Endothelial cell of hepatic sinusoid (primary cell): ENCODE data around the gene PCDH15.

Source experiments
- in situ Hi-C: cut with HindIII; loops from 2 replicates; pipeline ENCODE4 v1.10.0; 2017; ENCODE audit warnings: low sequenced_read_pairs

The PCDH15 gene

DNA sequence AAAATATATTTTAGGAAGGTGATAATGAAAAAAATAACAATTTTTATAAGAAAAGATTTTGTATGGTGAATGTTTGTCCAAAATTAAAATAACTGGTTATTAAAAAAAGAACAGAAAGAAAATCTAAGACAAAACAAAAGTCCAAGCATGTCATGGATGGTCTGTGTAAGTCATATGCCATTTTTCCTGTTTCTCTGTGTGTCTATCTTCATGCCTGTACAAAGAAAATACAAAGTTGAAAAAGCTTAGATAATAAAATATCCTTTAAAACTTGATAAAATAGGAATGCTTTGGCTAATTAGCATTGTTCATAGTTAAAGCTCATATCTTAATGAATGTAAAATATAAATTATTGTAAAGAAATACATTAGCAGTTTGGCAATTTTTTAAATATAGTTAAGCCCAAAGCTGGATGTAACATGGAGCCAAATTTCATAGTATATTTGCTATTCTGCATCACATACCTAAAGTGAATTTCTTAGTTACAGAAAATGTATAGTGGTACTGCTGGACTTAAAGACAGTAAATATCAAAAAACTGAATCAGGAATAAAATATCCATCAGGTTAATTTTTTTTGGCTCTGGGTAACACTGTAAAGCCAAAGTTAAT is 661.1 kb downstream of the PCDH15 start:
- in situ Hi-C loops, result no loop called here

DNA sequence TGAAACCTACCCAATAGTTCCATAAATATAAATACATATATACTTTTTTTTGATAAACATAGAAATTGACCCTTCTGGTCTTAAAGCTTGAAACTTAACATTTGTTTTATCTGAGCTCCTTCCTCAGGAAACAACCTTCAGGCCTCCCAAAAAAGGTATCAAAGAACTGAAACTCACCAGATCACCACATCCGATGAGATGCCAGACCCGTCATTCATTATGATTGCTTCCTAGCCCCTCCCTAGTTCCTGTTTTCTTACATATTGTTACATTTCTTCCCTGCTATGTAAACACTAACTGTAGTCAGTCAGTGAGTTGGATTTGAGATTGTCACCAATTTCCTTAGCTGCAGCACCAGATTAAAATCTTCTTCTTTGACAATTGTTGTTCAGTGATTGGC is 663.6 kb downstream of the PCDH15 start:
- in situ Hi-C loops, result no loop called here

DNA sequence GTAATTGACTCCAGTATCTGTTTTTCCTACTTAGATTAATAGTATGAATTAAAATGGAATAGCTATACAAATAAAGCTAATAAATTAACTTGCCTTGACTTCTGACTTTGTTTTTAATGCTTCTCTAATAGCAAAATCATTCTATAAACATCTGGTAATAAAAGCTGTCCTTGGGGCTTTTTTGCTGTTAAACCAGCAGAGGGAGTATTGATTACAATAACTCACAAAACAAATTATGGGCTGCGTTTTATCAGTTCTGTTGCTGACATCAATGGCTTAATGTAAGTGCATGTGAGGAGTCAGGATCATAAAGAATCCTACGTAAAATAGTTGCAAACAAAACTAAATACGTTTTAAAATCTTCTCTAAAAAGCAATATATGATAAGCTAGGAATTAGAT is 667.8 kb downstream of the PCDH15 start:
- in situ Hi-C loops, result no loop called here

DNA sequence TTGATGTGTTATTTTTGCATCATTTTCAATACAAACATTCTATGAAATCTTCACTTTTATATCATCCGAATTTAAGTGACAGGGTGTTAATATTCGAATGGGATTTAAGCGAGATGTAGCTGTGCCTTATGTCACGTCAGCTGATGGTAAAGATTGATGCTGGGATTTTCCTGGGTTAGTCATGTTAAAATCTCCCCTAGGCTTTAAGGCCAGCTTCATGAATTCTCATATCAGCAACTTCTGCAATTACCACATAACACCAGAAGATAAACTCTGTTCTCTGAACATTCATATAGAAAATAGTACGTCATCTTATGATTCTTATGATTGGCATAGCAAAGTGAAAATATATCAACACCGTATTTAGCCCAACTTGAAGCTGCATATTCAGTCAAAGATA is 669.2 kb downstream of the PCDH15 start:
- in situ Hi-C loops, result no loop called here

DNA sequence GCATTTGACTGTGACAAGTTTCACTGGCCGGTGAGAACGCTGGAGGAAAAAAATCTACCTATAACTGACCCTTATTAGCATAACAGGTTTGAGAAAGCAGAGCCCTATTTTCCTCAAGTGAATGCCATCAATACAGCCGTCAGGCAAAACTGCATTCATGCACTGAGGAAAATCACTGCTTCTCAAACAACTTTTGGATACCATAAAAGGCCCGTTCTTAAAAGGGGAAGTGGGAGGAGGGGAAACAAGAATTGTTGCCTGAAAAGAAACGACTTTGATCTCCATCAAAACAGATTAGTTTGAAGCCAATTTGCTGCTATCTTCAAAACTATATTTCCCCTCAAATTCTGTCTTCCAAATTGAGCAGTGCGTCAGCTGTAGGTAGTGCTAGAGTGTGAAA is 670.6 kb downstream of the PCDH15 start:
- in situ Hi-C loops, result no loop called here

DNA sequence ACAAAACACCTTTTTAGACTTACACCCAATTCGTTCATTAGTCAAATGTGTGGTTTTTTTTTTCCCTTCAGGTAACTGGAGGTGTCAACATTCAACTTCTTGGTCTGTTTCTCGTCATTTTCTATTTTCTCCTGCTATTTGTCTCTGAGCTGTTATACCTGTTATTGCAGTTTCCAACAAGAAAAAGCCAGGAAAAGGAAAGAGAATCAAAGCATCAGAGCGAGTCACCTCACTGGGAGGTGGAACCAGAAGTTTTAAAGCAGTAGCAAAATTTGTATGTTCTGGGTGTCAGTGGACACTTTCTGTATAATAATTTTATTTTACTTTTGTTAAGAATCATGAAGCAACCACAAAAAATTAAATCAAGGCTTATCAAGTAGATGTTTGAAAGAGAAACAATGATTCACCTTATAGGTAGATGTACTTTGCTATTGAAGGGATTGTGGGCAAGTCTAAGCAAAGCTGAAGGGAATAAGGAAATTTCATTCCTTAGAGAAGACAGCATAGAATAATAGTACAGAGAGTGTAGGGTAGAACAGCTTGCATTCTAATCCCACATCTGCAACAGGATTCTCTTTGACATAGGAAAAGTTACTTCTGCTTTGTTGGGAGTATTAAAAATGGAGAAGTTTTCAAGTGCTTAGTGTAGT is 675.8 kb downstream of the PCDH15 start:
- in situ Hi-C loops, result no loop called here

DNA sequence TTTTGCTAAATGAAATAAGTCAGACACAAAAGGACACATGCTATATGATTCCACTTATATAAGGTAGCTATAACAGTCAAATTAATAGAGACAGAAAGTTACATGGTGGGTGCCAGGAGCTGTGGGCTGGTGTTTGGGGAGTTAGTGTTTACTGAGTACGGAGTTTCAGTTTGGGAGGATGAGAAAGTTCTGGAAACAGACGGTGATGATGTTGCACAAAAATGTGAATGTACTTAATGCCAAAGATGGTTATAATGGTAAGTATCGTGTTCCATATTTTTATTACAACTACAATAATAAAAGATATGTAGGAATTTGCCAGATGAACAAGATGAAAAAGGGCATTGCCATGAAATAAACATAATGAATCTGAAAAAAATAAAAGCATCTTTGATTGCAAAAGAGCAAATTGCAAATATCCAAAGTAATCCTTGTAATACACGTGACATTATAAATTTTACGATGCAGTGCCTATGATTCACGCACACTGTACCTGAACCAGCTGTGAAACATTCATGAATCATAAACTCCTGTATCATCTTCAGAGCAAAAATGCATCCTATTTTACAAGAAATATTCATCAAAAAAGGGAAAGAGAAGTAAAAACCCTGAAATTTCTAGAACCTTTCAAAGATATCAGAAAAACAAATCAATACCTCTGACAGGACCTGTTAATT is 676.7 kb downstream of the PCDH15 start:
- in situ Hi-C loops, result no loop called here

DNA sequence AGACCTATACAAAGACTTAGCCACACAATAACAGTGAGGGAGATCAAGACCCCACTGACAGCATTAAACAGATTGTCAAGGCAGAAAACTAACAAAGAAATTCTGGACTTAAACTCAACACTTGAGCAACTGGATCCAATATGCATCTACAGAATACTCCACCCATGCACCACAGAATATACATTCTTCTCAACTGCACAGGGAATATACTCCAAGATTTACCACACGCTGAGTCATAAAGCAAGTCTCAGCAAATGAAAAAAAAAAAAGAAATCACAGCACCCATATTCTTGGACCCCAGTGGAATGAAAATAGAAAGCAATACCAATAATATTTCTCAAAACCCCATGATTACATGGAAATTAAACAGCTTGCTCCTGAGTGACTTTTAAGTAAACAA is 680.2 kb downstream of the PCDH15 start:
- in situ Hi-C loops, result no loop called here

DNA sequence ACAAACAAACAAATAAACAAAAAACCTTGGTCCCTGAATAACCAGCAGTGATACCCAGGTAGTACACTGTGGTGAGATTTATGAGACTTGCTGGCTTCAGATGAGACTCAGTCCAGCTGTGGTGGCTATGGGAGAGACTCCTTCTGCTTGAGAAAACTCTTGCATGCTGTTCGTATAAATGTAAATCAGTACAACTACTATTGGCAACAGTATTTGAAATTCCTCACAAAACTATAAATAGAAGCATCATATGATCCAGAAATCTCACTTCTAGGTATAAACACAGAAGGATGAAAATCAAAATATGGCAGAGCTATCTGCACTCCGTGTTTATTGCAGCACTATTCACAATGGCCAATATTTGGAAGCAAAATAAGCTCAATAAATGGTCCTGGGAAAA is 692.1 kb downstream of the PCDH15 start:
- in situ Hi-C loops, result no loop called here

DNA sequence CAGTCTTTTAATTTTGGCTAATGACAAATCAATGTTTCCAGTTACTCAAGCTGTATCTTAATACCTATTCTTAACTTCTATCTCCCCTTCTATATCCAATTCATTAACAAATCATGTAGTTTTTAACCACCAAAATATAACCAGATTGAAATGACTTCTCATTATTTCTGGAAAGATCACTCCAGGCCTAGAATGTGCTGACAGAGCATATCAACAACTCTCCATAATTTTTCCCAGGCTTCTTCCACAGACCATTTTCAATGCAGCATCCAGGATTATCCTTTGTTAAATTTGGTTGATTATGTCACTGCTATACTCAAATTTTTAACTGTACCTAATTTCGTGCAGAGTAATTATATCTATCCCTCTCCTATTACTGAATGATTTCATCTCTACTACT is 704.1 kb downstream of the PCDH15 start:
- in situ Hi-C loops, result no loop called here

DNA sequence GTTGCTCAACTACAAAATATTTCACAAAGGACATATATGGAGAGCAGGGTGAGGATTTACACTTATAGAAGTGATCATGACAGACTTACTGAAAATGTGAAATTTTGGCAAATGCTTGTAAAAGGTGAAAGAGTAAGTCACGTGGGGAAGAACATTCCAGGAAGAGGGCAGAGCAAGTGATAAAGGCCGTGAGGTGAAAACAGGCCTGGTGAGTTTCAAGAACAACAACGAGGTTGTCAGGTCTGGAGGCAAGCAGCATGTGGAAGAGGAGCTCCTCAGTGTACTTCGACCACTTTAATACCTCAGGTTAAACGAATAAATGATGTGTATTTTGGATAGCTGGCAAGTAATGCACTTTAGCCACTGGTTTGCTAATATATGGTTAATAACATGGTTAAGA is 706.7 kb downstream of the PCDH15 start:
- in situ Hi-C loops, result no loop called here

DNA sequence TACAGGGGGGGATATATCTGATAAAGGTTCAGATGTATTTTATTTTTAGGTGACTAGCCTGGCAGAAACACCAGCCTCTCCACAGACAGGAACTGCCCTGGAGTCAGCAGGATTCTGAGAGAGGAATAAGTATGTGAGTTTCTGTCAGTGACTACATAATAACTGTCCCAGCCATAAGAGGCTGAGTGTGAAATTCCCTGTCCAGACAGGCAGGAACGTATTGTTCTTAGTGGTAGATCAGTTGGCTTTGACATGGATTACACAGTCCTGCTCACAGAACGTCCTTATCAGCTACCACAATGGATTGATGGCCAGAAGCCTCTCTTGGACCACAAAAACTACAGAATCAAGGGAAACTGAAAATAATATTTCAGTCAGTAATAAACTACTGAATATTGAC is 709.8 kb downstream of the PCDH15 start:
- in situ Hi-C loops, result no loop called here

DNA sequence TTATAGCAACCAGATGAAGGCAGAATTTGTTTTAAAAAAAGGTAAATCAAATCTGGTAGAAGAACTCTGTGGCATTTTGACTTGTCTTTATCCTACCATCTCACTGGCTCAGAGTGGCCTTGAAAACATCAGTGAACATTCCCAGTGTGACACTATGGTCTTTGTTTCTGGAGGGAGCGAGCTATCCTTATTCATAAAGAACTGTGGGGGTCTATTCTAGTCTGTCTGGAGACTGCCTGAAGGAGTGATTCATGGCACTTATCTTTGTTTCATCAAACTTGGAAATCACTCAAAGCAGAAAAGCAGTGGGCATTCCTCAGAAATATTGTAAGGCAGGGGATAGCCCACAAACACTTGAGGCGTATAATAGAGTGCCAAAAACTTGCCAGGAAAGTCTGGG is 719.1 kb downstream of the PCDH15 start:
- in situ Hi-C loops, result no loop called here

DNA sequence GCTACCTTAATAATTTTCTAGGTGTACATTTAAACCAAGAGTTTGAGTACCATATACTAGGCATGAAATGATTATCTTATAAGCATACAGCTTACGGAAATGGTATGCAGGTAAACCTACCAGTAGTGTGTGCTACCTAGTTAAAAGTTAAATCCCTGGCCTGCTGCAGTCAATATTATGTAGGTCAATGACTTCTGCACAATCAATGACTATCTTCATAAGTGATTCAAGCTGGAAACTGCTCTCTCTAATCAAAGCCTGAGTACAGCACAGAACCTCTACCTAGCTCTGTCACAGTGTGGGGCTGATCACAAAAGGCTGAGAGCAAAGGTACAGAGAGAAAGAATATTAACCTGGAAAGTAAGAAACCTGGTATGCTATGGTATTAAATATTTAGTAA is 733.7 kb downstream of the PCDH15 start:
- in situ Hi-C loops, result no loop called here

DNA sequence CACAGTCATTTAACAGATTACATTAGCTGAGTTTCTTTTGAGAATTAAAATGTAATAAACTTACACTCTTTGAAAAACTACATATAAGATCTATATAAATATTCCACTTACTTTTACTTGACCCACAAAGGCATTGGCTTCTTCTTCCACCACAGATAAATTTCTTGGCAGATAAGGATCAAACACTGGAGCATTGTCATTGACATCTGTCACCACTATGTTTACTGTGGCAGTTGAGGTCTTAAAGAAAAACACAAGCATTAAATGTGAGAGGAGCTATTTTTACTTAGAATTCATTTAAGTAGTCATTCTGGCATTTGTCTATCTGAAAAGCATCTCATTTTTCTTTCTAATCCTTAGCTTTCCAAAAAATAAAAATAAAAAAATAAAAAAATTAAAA is 734.4 kb downstream of the PCDH15 start:
- in situ Hi-C loops, result no loop called here

DNA sequence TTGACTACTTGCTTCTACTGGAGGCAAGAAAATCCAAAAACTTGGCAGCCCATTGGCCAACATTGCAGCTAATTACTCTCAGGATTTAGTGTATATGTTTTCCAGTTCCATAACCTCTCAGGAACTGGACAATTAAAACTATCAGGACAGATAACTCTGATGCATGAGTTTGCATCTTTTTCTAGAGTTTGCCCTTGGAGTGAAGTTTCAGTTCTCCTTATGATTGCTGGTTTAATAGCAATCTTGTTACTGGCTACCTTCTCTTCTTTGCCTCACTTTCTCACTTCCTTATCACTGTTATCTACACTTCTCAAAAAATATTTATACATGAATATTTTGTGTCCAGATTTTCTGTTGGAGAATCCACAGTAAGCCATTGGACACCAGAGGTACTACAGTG is 735.9 kb downstream of the PCDH15 start:
- in situ Hi-C loops, result no loop called here

DNA sequence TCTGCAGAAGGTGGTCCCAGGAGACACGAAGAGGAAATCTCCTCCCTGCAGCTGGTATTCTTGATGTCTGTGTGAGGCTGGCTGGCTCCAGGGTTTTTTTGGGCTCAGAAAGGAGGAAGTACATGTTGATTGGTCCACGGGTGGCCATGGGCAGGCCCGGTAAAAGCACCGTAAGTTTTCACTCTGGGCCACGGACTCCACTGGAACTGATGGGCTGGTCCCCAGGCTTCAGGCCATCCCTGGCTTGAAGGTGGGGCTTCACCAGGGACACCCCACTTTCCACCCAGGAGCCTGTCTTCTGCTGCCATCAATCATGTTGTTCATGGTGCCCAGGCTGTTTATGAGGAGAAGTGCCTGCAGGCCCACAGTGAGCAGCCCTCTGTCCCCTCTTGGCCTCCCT is 736.8 kb downstream of the PCDH15 start:
- in situ Hi-C loops, result no loop called here

DNA sequence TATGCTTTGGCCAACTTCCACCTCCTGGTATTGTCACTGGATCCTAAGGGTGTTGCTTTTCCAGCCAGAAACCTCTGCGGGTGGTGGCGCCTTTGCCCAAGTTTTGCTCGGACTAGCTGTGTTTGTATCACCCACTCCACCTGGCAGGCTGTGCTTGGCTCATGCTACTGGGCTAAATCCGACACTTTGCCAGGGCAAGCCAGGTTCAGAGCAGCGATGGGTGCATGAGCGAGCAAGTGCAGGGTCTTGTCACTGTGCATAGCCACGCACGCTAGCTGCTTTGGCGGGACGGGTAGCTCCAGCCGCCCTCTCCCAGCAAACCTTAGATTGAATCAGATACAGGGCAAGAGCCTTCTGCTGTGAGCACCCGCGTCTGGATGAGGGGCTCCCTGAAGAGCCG is 737.5 kb downstream of the PCDH15 start:
- in situ Hi-C loops, result no loop called here

DNA sequence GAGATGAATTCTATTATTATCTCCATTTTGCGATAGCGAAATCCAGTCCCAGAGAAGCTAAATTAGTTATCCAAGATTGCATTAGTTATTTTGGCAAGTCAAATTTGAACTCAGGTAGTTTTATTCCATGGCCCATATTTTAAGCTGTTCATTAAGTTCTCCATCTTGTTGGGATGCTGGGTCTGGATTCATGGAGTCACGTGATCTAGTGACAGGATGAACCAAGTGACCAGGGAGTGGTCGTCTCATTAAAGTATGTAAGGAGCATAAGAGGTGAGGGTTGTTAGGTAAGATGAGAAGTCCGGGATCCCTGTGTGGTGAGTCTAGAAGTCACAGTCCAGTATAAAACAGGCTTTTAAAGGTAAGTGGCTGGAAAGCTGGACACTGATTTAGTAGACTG is 740.5 kb downstream of the PCDH15 start:
- in situ Hi-C loops, result no loop called here

DNA sequence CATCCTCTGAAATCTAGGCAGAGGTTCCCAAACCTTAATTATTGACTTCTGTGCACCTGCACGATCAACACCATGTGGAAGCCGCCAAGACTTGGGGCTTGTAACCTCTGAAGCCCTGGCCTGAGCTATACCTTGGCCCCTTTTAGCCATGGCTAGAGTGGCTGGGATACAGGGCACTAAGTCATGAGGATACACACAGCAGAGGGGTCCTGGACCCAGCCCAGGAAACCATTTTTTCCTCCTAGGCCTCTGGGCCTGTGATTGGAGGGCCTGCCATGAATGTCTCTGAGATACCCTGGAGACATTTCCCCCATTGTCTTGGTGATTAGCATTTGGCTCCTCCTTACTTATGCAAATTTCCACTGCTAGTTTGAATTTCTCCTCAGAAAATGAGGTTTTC is 743.7 kb downstream of the PCDH15 start:
- in situ Hi-C loops, result no loop called here

DNA sequence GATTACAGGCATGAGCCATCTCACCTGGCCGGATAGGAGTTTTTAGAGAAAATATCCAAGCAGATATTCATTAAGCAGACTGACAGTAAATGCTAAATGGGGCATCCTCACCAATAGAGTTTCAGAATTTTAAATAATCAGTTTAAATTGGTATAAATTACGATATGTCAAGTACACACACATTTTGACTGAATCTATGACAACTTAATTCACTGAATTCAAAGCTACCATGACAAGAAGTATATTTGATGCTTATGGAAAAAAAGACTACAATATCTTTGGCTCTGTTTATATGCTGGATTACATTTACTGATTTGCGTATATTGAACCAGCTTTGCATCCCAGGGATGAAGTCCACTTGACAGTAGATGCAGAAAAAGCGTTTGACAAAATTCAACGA is 774.7 kb downstream of the PCDH15 start:
- in situ Hi-C loops, result no loop called here

DNA sequence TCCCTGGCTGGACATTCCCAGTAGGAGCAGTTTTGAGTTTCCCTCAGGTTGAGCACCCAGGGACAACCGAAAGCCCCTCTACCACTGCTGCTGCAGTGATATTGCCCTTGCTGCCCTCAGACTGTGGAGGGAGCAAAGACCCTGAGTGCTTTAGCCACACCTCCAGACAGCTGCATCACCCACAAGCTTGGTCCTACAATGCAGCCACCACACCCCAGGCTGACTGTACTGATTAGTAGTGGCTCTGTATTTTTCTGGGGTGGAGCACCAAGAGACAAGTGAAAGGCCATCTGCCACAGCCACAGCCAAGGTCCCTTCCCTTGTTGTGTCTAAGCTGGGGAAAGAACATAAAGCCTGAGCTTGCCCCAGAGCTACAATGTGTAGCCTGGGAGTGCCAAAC is 789.9 kb downstream of the PCDH15 start:
- in situ Hi-C loops, result no loop called here
